Left lung (tissue), 10 donors: ENCODE results near the gene SLC9A9. TPM values are rescaled to one million over a fixed set of nuclear protein-coding genes. Genes with fewer than 3 reads are reported as not detected.

ENCODE experiments used
- ATAC-seq: fragments of 200-7000 bp; cut with Tn5 transposase; one replicate; pipeline ENCODE4 v1.9.1; 2020; ENCODE audit warnings: moderate library complexity
- DNase-seq, 4 donors: peaks; one replicate each; pipeline ENCODE4 v3.0.0-alpha.2; 2013 to 2020
- H3K27ac ChIP-seq, 2 donors: fragments of 200-600 bp; sonication (generic) in 1 of 2; one replicate each; pipeline versions ENCODE4 v1.5.0 to v1.8.0; 2020 to 2021
- H3K27me3 ChIP-seq, 2 donors: fragments of 200-600 bp; sonication (generic) in 1 of 2; one replicate each; pipeline versions ENCODE4 v1.5.0 to v1.8.0; 2020 to 2021
- H3K36me3 ChIP-seq, 2 donors: fragments of 200-600 bp; sonication (generic) in 1 of 2; one replicate each; pipeline versions ENCODE4 v1.5.0 to v1.8.0; 2020 to 2021
- H3K4me1 ChIP-seq, 2 donors: fragments of 200-600 bp; one replicate each; pipeline ENCODE4 v1.8.0; 2021
- H3K4me3 ChIP-seq, 2 donors: fragments of 200-600 bp; sonication (generic) in 1 of 2; one replicate each; pipeline versions ENCODE4 v1.5.0 to v1.8.0; 2020 to 2021; ENCODE audit warnings: mild to moderate bottlenecking in 1 of 2
- H3K9me3 ChIP-seq, 2 donors: fragments of 200-600 bp; sonication (generic) in 1 of 2; one replicate each; pipeline versions ENCODE4 v1.5.0 to v1.8.0; 2020 to 2021
- intact Hi-C, 2 donors: fragments of 100-400 bp; cut with DNase I; formaldehyde crosslinking; loops; one replicate each; pipeline versions ENCODE4 v1.11.2 to v1.14.2; 2022
- polyA plus RNA-seq, 6 donors: library from polyadenylated mRNA; unstranded; fragments of 120-200 nt; gene quantifications; one replicate each; pipeline ENCODE4 v1.2.1, GENCODE V29; 2013; ENCODE audit not compliant: insufficient read length in 6 of 6
- total RNA-seq, 2 donors: library from RNA; stranded (reverse); fragmentation: NEBNext Ultra II Directional; extraction: Animal tissue kit (Norgen Biotek cat#: 25700); gene quantifications; one replicate each; pipeline ENCODE4 v1.2.1, GENCODE V29; 2021
- TF ChIP-seq, protein P1 (sequence below), 2 donors: fragments of 200-600 bp; sonication (generic) in 1 of 2; IDR thresholded peaks; one replicate each; pipeline versions ENCODE4 v1.5.0 to v1.8.0; 2021; ENCODE audit warnings: antibody characterized with exemption in 2 of 2
- donor health status: DM: no; HTN: yes; CAD: no.
- donor health status: DM: no; HTN: no; CAD: no.

Gene SLC9A9
- total and polyA plus RNA-seq, 8 donors = 13.9 to 19.6 (median 16.8) TPM

GRCh38 chr3:143586576-143586975 lies 261.7 kb downstream of the SLC9A9 start:
- no peak for DNase-seq
- intact Hi-C loops = no loop called here
- no peaks in the 10 kb centered on the region for H3K9me3 ChIP-seq
- no peaks in the 10 kb centered on the region for H3K4me1 ChIP-seq
- ATAC-seq = no peak
- H3K4me3 ChIP-seq = no peak overlapping the region
- no peaks in the 10 kb centered on the region for H3K27me3 ChIP-seq
- H3K36me3 ChIP-seq = no peaks in the 10 kb centered on the region
- TF ChIP-seq, protein P1, sequence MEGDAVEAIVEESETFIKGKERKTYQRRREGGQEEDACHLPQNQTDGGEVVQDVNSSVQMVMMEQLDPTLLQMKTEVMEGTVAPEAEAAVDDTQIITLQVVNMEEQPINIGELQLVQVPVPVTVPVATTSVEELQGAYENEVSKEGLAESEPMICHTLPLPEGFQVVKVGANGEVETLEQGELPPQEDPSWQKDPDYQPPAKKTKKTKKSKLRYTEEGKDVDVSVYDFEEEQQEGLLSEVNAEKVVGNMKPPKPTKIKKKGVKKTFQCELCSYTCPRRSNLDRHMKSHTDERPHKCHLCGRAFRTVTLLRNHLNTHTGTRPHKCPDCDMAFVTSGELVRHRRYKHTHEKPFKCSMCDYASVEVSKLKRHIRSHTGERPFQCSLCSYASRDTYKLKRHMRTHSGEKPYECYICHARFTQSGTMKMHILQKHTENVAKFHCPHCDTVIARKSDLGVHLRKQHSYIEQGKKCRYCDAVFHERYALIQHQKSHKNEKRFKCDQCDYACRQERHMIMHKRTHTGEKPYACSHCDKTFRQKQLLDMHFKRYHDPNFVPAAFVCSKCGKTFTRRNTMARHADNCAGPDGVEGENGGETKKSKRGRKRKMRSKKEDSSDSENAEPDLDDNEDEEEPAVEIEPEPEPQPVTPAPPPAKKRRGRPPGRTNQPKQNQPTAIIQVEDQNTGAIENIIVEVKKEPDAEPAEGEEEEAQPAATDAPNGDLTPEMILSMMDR (IDR thresholded peaks at IDR 0.05) = no peak
- no peak overlapping the region for H3K27ac ChIP-seq

DNA sequence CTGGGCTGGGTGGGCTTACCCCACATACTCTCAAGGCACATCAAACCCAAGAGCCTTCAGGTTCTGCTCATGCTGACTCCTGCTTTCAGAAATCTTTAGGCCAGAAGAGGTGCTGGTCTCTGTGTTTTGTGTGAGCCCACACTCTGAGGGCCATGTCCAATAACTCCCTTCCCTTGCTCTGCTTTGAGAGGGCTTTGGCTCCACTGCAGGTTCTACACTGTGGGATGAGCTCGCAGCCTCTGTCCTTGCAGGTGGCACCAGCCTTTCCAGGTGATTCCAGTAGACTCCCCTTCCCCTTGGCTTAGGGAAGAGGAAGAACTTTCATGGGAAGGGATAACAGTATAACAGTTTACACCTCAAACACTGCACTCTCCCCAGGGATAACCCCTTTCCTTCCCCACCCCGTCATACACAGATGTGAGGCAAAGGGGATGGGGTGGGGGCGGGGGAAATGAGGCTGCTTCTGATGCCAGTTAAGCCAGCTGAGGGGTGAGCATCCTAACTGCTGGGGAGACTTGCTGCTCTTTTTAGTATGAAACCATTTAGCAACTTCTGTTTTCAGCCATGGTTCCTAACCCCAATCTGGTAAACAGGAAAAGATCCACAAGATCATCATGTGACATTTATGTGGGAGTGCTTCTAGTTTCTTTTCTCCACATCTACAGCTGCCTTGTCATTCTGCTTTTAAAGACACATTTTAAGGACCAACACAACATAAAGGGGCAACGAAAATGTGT lies 262.4 kb downstream of the SLC9A9 start:
- ATAC-seq (peak; percentile 59), DNase-seq (no peak)
- Histone ChIP-seq H3K27me3 (no peaks in the 10 kb centered on the region), H3K4me3 (no peak overlapping the region), H3K4me1 (no peaks in the 10 kb centered on the region), H3K36me3 (no peaks in the 10 kb centered on the region), H3K27ac (no peak overlapping the region), H3K9me3 (no peaks in the 10 kb centered on the region)
- intact Hi-C loops = no loop called here
- TF ChIP-seq, protein P1 (IDR thresholded peaks at IDR 0.05) = no peak

GRCh38 chr3:143584474-143584873 lies 263.8 kb downstream of the SLC9A9 start:
- H3K27me3 ChIP-seq = no peaks in the 10 kb centered on the region
- no peak for DNase-seq
- no peaks in the 10 kb centered on the region for H3K4me1 ChIP-seq
- intact Hi-C loops = no loop called here
- H3K36me3 ChIP-seq = no peaks in the 10 kb centered on the region
- ATAC-seq = no peak
- TF ChIP-seq, protein P1 (IDR thresholded peaks at IDR 0.05) = no peak
- no peaks in the 10 kb centered on the region for H3K9me3 ChIP-seq
- no peak overlapping the region for H3K27ac ChIP-seq
- H3K4me3 ChIP-seq = no peak overlapping the region

GRCh38 chr3:143581972-143582722 lies 266.1 kb downstream of the SLC9A9 start:
- Histone ChIP-seq H3K36me3 (no peaks in the 10 kb centered on the region), H3K4me1 (no peaks in the 10 kb centered on the region), H3K9me3 (no peaks in the 10 kb centered on the region), H3K27me3 (no peaks in the 10 kb centered on the region), H3K4me3 (no peak overlapping the region), H3K27ac (no peak overlapping the region)
- ATAC-seq (no peak), DNase-seq (no peak)
- intact Hi-C loops = no loop called here
- TF ChIP-seq, protein P1 (IDR thresholded peaks at IDR 0.05) = no peak

DNA sequence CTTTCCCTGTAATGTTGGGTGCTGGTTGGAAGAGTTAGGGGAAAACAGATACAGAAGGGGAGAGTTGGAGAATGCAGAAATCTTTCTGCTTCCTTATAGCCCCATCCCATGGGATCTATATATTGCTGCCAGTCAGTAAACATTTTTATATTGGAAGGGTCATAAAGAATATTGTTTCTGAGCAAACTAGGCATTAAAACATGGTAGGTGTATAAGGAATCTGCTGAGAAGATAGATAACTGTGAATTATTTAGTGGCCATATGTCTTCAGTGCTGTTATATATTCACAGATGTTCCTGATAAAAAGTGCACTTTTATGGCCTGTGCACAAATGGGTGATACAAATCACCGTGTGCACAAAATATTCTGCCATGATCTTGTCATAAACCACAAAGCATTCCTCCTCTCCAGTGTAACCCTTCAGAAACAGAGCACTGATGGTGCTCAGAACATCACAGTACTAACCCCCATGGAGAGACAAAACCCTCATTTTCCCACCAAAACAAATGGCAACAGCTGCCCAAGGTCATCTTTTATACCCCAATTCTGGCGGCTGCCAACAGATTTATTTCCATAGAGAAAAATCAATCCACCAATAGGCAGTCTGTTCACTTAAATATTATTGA lies 269.3 kb downstream of the SLC9A9 start:
- intact Hi-C loops = no loop called here
- Histone ChIP-seq H3K4me1 (no peaks in the 10 kb centered on the region), H3K4me3 (no peak overlapping the region), H3K36me3 (peaks cover 0 to 6% of the 10 kb centered on the region in 2 donors), H3K9me3 (no peaks in the 10 kb centered on the region), H3K27me3 (no peaks in the 10 kb centered on the region), H3K27ac (no peak overlapping the region)
- ATAC-seq = no peak
- TF ChIP-seq, protein P1 (IDR thresholded peaks at IDR 0.05) = no peak
- DNase-seq = no peak
